Measurements from ENCODE around the gene SMIM17. TPM values are rescaled to one million over a fixed set of nuclear protein-coding genes. Genes with fewer than 3 reads are reported as not detected.

Gene SMIM17
- total RNA-seq, 1 donor from 2014 or later, result not detected

DNA sequence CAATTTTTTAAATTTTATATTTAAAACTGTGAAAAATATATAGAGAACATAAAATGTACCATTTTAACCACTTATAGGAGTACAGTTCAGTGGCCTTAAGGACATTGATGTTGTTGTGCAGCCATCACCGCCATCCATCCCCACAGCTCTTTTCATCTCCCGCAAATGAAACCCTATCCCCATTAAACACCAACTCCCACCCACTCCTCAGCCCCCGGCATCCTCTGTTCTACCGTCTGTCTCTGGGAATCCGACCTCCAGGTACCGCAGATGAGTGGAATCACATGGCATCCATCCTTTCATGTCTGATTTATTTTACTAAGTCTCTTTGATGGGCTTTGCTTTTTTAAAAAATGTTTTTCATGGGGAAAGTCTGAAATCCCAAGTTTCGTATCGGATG lies 23.8 kb upstream of the SMIM17 start:
- TF ChIP-seq, protein P1, sequence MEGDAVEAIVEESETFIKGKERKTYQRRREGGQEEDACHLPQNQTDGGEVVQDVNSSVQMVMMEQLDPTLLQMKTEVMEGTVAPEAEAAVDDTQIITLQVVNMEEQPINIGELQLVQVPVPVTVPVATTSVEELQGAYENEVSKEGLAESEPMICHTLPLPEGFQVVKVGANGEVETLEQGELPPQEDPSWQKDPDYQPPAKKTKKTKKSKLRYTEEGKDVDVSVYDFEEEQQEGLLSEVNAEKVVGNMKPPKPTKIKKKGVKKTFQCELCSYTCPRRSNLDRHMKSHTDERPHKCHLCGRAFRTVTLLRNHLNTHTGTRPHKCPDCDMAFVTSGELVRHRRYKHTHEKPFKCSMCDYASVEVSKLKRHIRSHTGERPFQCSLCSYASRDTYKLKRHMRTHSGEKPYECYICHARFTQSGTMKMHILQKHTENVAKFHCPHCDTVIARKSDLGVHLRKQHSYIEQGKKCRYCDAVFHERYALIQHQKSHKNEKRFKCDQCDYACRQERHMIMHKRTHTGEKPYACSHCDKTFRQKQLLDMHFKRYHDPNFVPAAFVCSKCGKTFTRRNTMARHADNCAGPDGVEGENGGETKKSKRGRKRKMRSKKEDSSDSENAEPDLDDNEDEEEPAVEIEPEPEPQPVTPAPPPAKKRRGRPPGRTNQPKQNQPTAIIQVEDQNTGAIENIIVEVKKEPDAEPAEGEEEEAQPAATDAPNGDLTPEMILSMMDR (conservative IDR thresholded peaks at IDR 0.05; ENCODE audit: low read depth, low read length), result no peak

DNA sequence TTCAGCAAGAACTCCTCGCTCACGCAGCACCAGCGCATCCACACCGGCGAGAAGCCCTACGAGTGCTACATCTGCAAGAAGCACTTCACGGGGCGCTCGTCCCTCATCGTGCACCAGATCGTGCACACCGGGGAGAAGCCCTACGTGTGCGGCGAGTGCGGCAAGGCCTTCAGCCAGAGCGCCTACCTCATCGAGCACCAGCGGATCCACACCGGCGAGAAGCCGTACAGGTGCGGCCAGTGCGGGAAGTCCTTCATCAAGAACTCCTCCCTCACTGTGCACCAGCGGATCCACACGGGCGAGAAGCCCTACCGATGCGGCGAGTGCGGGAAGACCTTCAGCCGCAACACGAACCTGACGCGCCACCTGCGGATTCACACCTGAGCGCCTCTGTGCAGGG lies 20.6 kb upstream of the SMIM17 start:
- TF ChIP-seq, protein P1 (conservative IDR thresholded peaks at IDR 0.05; ENCODE audit: low read depth, low read length), result no peak
- no peak for DNase-seq (ENCODE audit: low read depth)
- no peak overlapping the region for H3K4me3 ChIP-seq (ENCODE audit: low read depth, low read length)

More for the DNA sequence above, 23.8 kb upstream of the SMIM17 start:
- no peak overlapping the region for H3K4me3 ChIP-seq (ENCODE audit: low read depth, low read length)
- no peak for DNase-seq (ENCODE audit: low read depth)

- TF ChIP-seq, protein P1 (conservative IDR thresholded peaks at IDR 0.05; ENCODE audit: low read depth, low read length), result no peak
- H3K4me3 ChIP-seq (ENCODE audit: low read depth, low read length), result no peak overlapping the region
- DNase-seq (ENCODE audit: low read depth), result no peak
Observed at GRCh38 chr19:56623006-56623405, 20.0 kb upstream of the SMIM17 start.

DNA sequence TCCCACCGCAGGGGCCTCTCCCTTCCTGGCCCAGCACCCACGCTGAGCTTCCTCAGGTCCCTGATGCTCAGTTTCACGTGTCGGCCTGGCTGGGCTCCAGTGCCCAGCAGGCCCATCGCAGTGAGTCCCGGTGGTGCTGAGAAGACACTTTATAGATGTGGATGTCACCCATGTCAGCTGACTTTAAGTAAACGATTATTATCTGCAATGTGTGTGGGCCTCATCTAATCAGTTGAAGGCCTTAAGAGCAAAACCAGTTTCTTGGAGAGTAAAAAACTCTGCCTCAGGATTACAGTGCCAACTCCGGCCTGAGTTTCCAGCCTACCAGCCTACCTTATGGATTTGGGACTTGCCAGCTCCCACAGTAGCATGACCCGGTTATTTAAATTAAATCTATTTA lies 17.3 kb upstream of the SMIM17 start:
- TF ChIP-seq, protein P1 (conservative IDR thresholded peaks at IDR 0.05; ENCODE audit: low read depth, low read length), result no peak
- H3K4me3 ChIP-seq (ENCODE audit: low read depth, low read length), result no peak overlapping the region
- no peak for DNase-seq (ENCODE audit: low read depth)

GRCh38 chr19:56633021-56633420 lies 9.9 kb upstream of the SMIM17 start:
- H3K4me3 ChIP-seq (ENCODE audit: low read depth, low read length), result no peak overlapping the region
- no peak for DNase-seq (ENCODE audit: low read depth)
- TF ChIP-seq, protein P1 (conservative IDR thresholded peaks at IDR 0.05; ENCODE audit: low read depth, low read length), result no peak

- DNase-seq (ENCODE audit: low read depth), result peak; percentile 7
- H3K4me3 ChIP-seq (ENCODE audit: low read depth, low read length), result no peak overlapping the region
Observed at GRCh38 chr19:56637976-56638555, 4.9 kb upstream of the SMIM17 start.

GRCh38 chr19:56639217-56639616 lies 3.7 kb upstream of the SMIM17 start:
- TF ChIP-seq, protein P1 (conservative IDR thresholded peaks at IDR 0.05; ENCODE audit: low read depth, low read length), result no peak
- DNase-seq (ENCODE audit: low read depth), result no peak
- no peak overlapping the region for H3K4me3 ChIP-seq (ENCODE audit: low read depth, low read length)

More at GRCh38 chr19:56637976-56638555, 4.9 kb upstream of the SMIM17 start:
- TF ChIP-seq, protein P1 (conservative IDR thresholded peaks at IDR 0.05; ENCODE audit: low read depth, low read length), result no peak

All from epithelial cell of proximal tubule (primary cell).